ENCODE measurements around the gene CDKN1C.

CDKN1C gene

GRCh38 chr11:2928605-2929530 is 43.3 kb upstream of the CDKN1C start, which contains the start of gene PHLDA2:
TSS of gene PHLDA2 (minus strand) at chr11:2929420. CDS start at chr11:2929364, 56 bp downstream.
- FAIRE-seq (no peak), DNase-seq (ENCODE audit: insufficient read length) (no peak)
- TF ChIP-seq POLR2AphosphoS5 (IDR thresholded peaks at IDR 0.05; ENCODE audit: low read depth, low read length) (no peak), TAF1 (IDR thresholded peaks at IDR 0.05; ENCODE audit: borderline replicate concordance, low read depth, low read length) (no peak), POLR2A (IDR thresholded peaks at IDR 0.05; ENCODE audit: low read depth, low read length) (no peak)

GRCh38 chr11:2927851-2928604 is 42.5 kb upstream of the CDKN1C start:
- TF ChIP-seq POLR2A (IDR thresholded peaks at IDR 0.05; ENCODE audit: low read depth, low read length) (no peak), TAF1 (IDR thresholded peaks at IDR 0.05; ENCODE audit: borderline replicate concordance, low read depth, low read length) (no peak), POLR2AphosphoS5 (IDR thresholded peaks at IDR 0.05; ENCODE audit: low read depth, low read length) (no peak)
- FAIRE-seq = no peak
- DNase-seq (ENCODE audit: insufficient read length) = no peak

GRCh38 chr11:2927121-2927800 is 41.7 kb upstream of the CDKN1C start:
- no peak for FAIRE-seq
- DNase-seq (ENCODE audit: insufficient read length) = no peak
- TF ChIP-seq POLR2AphosphoS5 (IDR thresholded peaks at IDR 0.05; ENCODE audit: low read depth, low read length) (no peak), POLR2A (IDR thresholded peaks at IDR 0.05; ENCODE audit: low read depth, low read length) (no peak), TAF1 (IDR thresholded peaks at IDR 0.05; ENCODE audit: borderline replicate concordance, low read depth, low read length) (no peak)

- DNase-seq (ENCODE audit: insufficient read length) (no peak), FAIRE-seq (no peak)
- TF ChIP-seq TAF1 (IDR thresholded peaks at IDR 0.05; ENCODE audit: borderline replicate concordance, low read depth, low read length) (no peak), POLR2A (IDR thresholded peaks at IDR 0.05; ENCODE audit: low read depth, low read length) (no peak), POLR2AphosphoS5 (IDR thresholded peaks at IDR 0.05; ENCODE audit: low read depth, low read length) (no peak)
These were observed 41.1 kb upstream of the CDKN1C start for GRCh38 chr11:2926611-2927051.

GRCh38 chr11:2924821-2925675 is 39.5 kb upstream of the CDKN1C start:
- FAIRE-seq = no peak
- DNase-seq (ENCODE audit: insufficient read length) = no peak
- TF ChIP-seq TAF1 (IDR thresholded peaks at IDR 0.05; ENCODE audit: borderline replicate concordance, low read depth, low read length) (no peak), POLR2A (IDR thresholded peaks at IDR 0.05; ENCODE audit: low read depth, low read length) (no peak), POLR2AphosphoS5 (IDR thresholded peaks at IDR 0.05; ENCODE audit: low read depth, low read length) (no peak)

- DNase-seq (ENCODE audit: insufficient read length) (no peak), FAIRE-seq (no peak)
- TF ChIP-seq TAF1 (IDR thresholded peaks at IDR 0.05; ENCODE audit: borderline replicate concordance, low read depth, low read length) (no peak), POLR2AphosphoS5 (IDR thresholded peaks at IDR 0.05; ENCODE audit: low read depth, low read length) (no peak), POLR2A (IDR thresholded peaks at IDR 0.05; ENCODE audit: low read depth, low read length) (no peak)
These were observed 38.8 kb upstream of the CDKN1C start for GRCh38 chr11:2924381-2924780.

- TF ChIP-seq POLR2AphosphoS5 (IDR thresholded peaks at IDR 0.05; ENCODE audit: low read depth, low read length) (no peak), TAF1 (IDR thresholded peaks at IDR 0.05; ENCODE audit: borderline replicate concordance, low read depth, low read length) (no peak), POLR2A (IDR thresholded peaks at IDR 0.05; ENCODE audit: low read depth, low read length) (no peak)
- DNase-seq (ENCODE audit: insufficient read length) (no peak), FAIRE-seq (no peak)
These were observed 38.1 kb upstream of the CDKN1C start for GRCh38 chr11:2923446-2924375.

GRCh38 chr11:2922655-2923054 is 37.1 kb upstream of the CDKN1C start:
- FAIRE-seq = no peak
- DNase-seq (ENCODE audit: insufficient read length) = no peak
- TF ChIP-seq POLR2AphosphoS5 (IDR thresholded peaks at IDR 0.05; ENCODE audit: low read depth, low read length) (no peak), TAF1 (IDR thresholded peaks at IDR 0.05; ENCODE audit: borderline replicate concordance, low read depth, low read length) (no peak), POLR2A (IDR thresholded peaks at IDR 0.05; ENCODE audit: low read depth, low read length) (no peak)

- no peak for TF ChIP-seq POLR2A (IDR thresholded peaks at IDR 0.05; ENCODE audit: low read depth, low read length)
- TF ChIP-seq TAF1 (IDR thresholded peaks at IDR 0.05; ENCODE audit: borderline replicate concordance, low read depth, low read length) = no peak
- no peak for TF ChIP-seq POLR2AphosphoS5 (IDR thresholded peaks at IDR 0.05; ENCODE audit: low read depth, low read length)
- no peak for FAIRE-seq
- no peak for DNase-seq (ENCODE audit: insufficient read length)
These were observed 36.3 kb upstream of the CDKN1C start for GRCh38 chr11:2921742-2922493.
